AG09309 (cell line): ENCODE results near the gene PDE6B.

Experiments used
- DNase-seq: peaks from one replicate; pipeline ENCODE4 v3.0.0-alpha.2; 2010; ENCODE audit warnings: low read depth
- H3K4me3 ChIP-seq: 2 replicates; pipeline ENCODE4 v1.5.1; 2011; ENCODE audit warnings: mild to moderate bottlenecking, low read depth, low read length, moderate library complexity; ENCODE audit not compliant: control insufficient read depth
- CTCF ChIP-seq: IDR thresholded peaks from 2 replicates; pipeline ENCODE4 v1.5.1; 2011; ENCODE audit warnings: mild to moderate bottlenecking, low read depth, low read length, inconsistent platforms; ENCODE audit not compliant: insufficient read depth, control insufficient read depth; ENCODE audit errors: missing control alignments

PDE6B gene

GRCh38 chr4:622996-623913 is 2.1 kb upstream of the PDE6B start:
- H3K4me3 ChIP-seq, result no peak overlapping the region
- no peak for TF ChIP-seq CTCF
- no peak for DNase-seq

DNA sequence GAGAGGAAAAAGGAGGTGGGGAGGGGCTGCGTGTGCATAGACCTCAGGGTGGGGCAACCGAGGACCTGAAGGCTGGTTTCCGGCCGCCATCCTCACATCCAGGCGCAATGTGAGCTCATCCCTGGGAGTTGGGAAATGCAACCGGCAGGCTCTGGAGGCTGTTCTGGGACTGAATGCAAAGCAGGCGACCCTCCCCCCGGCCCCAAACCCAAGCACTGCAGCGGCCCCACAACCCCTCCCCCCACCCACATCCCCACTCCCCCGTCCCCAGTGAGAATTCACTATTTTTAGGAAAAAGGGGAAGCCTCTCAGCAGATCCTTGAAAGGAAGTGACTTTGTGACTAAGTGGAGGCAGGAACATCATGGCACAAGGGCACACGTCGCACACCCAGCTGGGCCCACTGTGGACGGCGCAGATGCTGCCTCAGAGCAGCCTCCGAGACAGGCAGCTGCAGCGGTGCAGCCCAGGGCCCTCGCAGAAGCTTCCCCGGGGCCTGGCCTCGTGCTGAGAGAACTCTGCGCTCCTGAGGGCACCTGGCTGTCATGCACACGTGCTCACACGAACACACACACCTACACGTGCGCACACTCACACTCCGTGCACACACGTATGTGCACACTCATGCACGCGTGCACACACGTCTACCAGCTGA is 1.3 kb upstream of the PDE6B start:
- DNase-seq, result no peak
- no peak overlapping the region for H3K4me3 ChIP-seq
- TF ChIP-seq CTCF, result no peak

DNA sequence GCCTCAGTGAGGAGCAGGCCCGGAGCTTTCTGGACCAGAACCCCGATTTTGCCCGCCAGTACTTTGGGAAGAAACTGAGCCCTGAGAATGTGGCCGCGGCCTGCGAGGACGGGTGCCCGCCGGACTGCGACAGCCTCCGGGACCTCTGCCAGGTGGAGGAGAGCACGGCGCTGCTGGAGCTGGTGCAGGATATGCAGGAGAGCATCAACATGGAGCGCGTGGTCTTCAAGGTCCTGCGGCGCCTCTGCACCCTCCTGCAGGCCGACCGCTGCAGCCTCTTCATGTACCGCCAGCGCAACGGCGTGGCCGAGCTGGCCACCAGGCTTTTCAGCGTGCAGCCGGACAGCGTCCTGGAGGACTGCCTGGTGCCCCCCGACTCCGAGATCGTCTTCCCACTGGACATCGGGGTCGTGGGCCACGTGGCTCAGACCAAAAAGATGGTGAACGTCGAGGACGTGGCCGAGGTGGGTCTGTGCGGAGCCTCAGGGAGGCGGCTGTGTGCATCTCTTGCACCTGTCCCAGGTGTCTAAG is 323 bp downstream of the PDE6B start:
- TF ChIP-seq CTCF, result no peak
- H3K4me3 ChIP-seq, result no peak overlapping the region
- no peak for DNase-seq

DNA sequence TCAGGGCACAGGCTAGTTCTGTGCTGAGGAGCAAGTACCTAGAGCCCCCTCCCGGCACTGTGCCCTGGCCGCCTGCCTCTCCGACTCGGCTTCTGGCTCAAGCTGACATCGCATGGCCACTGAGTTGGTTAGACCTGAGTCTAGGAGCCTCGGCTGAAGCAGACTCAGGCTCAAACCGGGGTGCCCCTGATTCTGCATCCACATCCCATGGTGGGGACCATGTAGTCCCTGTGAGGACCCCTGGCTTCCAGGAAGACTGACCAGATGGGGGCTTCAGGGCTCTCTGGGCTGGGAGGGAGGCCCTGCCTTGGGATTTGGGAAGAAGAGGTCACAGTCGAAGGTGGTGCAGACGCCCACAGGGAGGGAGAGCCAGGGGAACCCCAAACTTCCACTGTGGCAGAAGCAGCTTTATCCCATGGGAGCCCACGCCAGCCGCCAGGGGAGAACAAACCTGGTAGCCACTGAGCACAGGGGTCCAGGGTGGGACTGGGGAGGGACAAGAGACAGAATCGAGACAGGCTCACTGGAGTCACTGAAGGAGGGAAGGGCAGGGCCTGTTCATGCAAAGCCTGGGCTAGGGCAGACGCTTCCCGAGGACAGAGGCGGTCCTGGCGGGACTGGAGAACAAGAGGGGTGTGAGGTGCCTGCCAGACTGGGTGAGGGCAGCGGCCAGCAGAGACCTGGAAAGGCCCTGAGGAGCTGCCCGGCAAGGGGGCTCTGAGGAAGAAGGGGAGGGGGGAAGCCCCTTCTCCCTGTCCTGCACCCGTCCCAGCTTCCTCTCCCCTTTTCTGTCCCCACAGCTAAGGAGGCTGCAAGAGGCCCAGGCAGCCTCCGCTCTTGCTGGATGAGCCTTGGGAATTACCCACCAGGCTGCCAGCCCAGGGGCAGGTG is 1.1 kb downstream of the PDE6B start:
- no peak overlapping the region for H3K4me3 ChIP-seq
- no peak for TF ChIP-seq CTCF
- DNase-seq, result no peak

DNA sequence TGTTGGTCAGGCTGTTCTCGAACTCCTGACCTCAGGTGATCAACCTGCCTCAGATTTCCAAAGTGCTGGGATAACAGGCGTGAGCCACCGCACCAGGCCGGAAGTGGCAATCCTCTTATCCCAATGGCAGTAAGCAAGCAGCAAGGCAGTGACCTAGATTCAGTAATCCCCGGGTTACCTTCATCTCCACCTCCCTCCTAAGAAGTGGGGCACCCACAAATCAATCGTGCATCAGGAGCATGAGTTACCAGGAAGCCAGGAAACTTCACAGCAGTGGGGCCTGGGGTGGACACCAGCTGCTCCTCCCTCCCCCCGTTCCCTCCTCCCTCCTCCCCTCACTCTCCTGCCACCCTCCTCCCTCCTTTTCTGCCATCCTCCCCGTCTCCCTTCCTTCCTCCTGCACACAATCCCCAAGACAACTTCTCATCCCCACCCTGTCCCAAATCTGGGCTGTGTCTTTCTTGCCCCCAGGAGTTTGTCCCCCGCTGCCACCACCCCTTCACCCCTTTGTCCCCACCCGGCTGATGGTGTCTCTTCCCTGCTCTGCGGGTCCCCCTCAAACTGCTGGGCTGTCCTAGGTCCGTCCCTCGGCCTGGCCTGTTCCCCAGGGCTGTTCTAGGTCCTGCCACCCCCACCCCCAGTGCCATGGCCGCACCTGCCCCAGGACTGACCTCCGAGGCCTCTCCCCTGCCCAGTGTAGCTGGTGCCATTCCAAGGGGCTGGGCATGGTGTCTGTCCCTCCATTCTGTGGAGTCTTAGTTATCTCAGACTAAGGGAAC is 2.2 kb downstream of the PDE6B start:
- TF ChIP-seq CTCF, result no peak
- H3K4me3 ChIP-seq, result no peak overlapping the region

More for the DNA sequence above, 2.2 kb downstream of the PDE6B start:
- no peak for DNase-seq
